Gastrocnemius medialis (tissue), 4 donors: ENCODE results near the gene ZACN. TPM values are rescaled to one million over a fixed set of nuclear protein-coding genes. Genes with fewer than 3 reads are reported as not detected.
"Not testable (repeated sequence)": the region's sequence is repeated elsewhere in the genome, so short reads cannot be mapped to it uniquely, and the experiment has no call there.

Source experiments
- ATAC-seq, 2 donors: fragments of 150-250 bp; one replicate each; pipeline ENCODE4 v1.9.1; 2016
- DNase-seq, 2 donors: peaks; one replicate each; pipeline ENCODE4 v3.0.0-alpha.2; 2019
- H3K27ac ChIP-seq, 4 donors: fragments of 200-600 bp; sonication (generic); 1 replicate in 1 of 4; 2 replicates in 3 of 4; pipeline ENCODE4 v1.5.1; 2016 to 2018; ENCODE audit warnings: mild to moderate bottlenecking in 2 of 4, moderate library complexity in 1 of 4
- H3K27me3 ChIP-seq, 3 donors: fragments of 200-600 bp; sonication (generic) in 2 of 3; 1 replicate in 1 of 3; 2 replicates in 2 of 3; pipeline versions ENCODE4 v1.5.1 to v1.6.0; 2016 to 2019; ENCODE audit warnings: mild to moderate bottlenecking in 1 of 3, moderate library complexity in 1 of 3
- H3K36me3 ChIP-seq, 2 donors: fragments of 200-600 bp; sonication (generic) in 1 of 2; one replicate each; pipeline ENCODE4 v1.5.1; 2017 to 2018
- H3K4me1 ChIP-seq, 2 donors: fragments of 200-600 bp; sonication (generic) in 1 of 2; one replicate each; pipeline ENCODE4 v1.5.1; 2016 to 2017; ENCODE audit warnings: mild to moderate bottlenecking in 2 of 2
- H3K4me3 ChIP-seq, 4 donors: fragments of 200-600 bp; sonication (generic) in 3 of 4; 1 replicate in 1 of 4; 2 replicates in 3 of 4; pipeline ENCODE4 v1.5.1; 2016 to 2019; ENCODE audit warnings: mild to moderate bottlenecking in 2 of 4
- H3K9me3 ChIP-seq, 3 donors: fragments of 200-600 bp; sonication (generic) in 2 of 3; 1 replicate in 1 of 3; 2 replicates in 2 of 3; pipeline ENCODE4 v1.5.1; 2016 to 2019
- CTCF ChIP-seq, 5 experiments: fragments of 450-650 bp in 3 of 5; fragments of 200-600 bp in 2 of 5; sonication (generic) in 2 of 5; IDR thresholded peaks in 4 of 5; conservative IDR thresholded peaks in 1 of 5; 1 replicate in 4 of 5; 2 replicates in 1 of 5; pipeline ENCODE4 v1.5.1; 2016 to 2019; ENCODE audit warnings: antibody characterized with exemption in 5 of 5, mild to moderate bottlenecking in 3 of 5, moderate library complexity in 3 of 5
- POLR2A ChIP-seq, 2 donors: fragments of 450-650 bp; IDR thresholded peaks; one replicate each; pipeline ENCODE4 v1.6.1; 2017; ENCODE audit warnings: antibody characterized with exemption in 2 of 2, mild to moderate bottlenecking in 2 of 2, moderate library complexity in 2 of 2
- in situ Hi-C, 4 donors: fragments of 200-750 bp; cut with MboI; loops; one replicate each; pipeline versions ENCODE4 v1.15.0 to v1.8.0; 2017; ENCODE audit warnings: low sequenced_read_pairs in 4 of 4
- intact Hi-C: fragments of 100-400 bp; cut with DNase I; formaldehyde crosslinking; loops from one replicate; pipeline ENCODE4 v1.15.1; 2023; ENCODE audit warnings: low total_unique reads
- total RNA-seq, 4 donors: library from RNA; depleted of rRNA; stranded (reverse); fragments of >200 nt; gene quantifications; one replicate each; pipeline versions ENCODE4 v1.1.0 to v1.2.3, GENCODE V29; 2016

Gene ZACN
- total RNA-seq, 4 donors from 2014 or later = not detected

DNA sequence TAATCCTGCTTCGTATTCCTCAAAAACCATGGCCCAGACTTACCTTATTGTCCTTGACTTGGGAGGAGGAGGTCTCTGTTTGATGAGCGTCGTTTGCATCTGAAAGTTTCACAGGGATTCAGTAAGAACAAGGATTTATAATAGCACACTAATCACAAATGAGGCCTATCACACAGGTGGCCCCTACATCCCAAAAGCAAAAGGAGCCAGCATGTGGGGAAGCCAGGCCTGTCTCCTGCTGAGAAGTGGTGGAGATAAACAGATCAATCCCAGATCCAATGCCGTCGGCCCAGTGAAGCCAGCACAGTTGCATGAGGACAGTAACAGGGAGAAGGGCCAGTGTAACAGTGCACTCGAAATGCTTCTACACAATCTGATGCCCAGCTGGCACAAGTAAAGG is 38.6 kb upstream of the ZACN start:
- Histone ChIP-seq H3K27me3 (no peaks in the 10 kb centered on the region), H3K36me3 (peaks cover 6 to 77% of the 10 kb centered on the region in 2 donors), H3K9me3 (no peaks in the 10 kb centered on the region), H3K27ac (no peak overlapping the region), H3K4me3 (no peak overlapping the region), H3K4me1 (no peaks in the 10 kb centered on the region)
- no peak for TF ChIP-seq CTCF (IDR thresholded peaks at IDR 0.05 in 4 of 5, conservative IDR thresholded peaks at IDR 0.05 in 1 of 5)
- ATAC-seq = no peak
- in situ Hi-C loops (no loop called here), intact Hi-C loops (no loop called here)
- no peak for DNase-seq

- H3K9me3 ChIP-seq, DNase-seq, ATAC-seq, H3K4me1 ChIP-seq, intact Hi-C loops, H3K4me3 ChIP-seq, H3K27ac ChIP-seq, H3K27me3 ChIP-seq, in situ Hi-C loops: not testable (repeated sequence)
- peaks cover 6 to 100% of the 10 kb centered on the region in 2 donors for H3K36me3 ChIP-seq
Observed at GRCh38 chr17:76042868-76043267, 36.1 kb upstream of the ZACN start.

DNA sequence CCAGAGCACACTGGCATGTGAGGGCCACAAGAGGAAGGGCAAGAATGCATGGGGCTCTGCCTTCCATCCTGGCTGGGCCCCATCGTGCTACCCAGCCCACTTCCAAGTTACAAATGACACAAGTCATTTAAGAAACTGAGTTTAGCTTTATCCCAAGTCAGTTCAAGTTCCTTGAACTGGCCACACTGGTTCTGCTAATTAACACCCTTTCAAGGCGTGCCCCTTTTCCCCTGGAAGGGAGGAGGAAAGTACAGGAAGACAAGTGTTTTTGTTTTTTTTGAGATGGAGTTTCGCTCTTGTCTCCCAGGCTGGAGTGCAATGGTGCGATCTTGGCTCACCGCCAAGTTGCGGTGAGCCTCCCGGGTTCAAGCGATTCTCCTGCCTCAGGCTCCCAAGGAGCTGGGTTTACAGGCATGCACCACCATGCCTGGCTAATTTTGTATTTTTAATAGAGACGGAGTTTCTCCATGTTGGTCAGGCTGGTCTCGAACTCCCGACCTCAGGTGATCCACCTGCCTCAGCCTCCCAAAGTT is 34.4 kb upstream of the ZACN start:
- intact Hi-C loops, ATAC-seq, DNase-seq, H3K4me1 ChIP-seq, H3K27me3 ChIP-seq, H3K27ac ChIP-seq, H3K9me3 ChIP-seq, in situ Hi-C loops, H3K4me3 ChIP-seq: not testable (repeated sequence)
- peaks cover 6 to 100% of the 10 kb centered on the region in 2 donors for H3K36me3 ChIP-seq

- Histone ChIP-seq H3K36me3 (peaks cover 3 to 98% of the 10 kb centered on the region in 2 donors), H3K27me3 (no peaks in the 10 kb centered on the region), H3K27ac (no peak overlapping the region), H3K4me1 (peaks cover 0 to 4% of the 10 kb centered on the region in 2 donors), H3K4me3 (no peak overlapping the region), H3K9me3 (no peaks in the 10 kb centered on the region)
- TF ChIP-seq CTCF (IDR thresholded peaks at IDR 0.05 in 4 of 5, conservative IDR thresholded peaks at IDR 0.05 in 1 of 5) (no peak), POLR2A (IDR thresholded peaks at IDR 0.05) (no peak)
- no peak for ATAC-seq
- in situ Hi-C loops (no loop called here), intact Hi-C loops (no loop called here)
- DNase-seq = no peak
Observed at GRCh38 chr17:76046064-76046463, 32.9 kb upstream of the ZACN start.

DNA sequence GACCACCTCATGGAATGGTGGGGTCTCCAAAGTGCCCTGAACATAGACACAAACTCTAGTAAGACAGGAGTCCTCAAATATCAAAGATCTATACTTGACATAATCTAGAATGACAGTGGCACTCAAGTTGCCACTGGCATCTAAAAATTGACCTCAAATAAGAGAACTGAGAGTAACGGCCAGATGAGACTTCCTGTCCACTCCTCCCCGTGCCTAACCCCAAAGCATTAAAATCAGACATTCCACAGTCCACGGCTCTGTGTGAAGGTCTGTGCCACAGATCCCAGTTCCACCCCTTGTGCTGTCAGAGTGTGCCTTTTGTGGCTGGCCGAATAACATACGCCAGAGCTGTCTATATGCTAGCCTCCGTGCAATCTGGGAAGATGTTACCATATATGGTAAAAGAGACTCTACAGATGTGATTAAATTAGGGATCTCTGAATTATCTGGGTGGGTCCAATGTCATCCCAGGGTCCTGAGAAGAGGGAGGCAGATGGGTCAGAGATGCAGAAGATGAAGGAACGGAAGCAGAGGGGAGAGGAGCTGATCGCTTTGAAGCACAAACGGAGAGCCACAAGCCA is 30.9 kb upstream of the ZACN start:
- H3K27me3 ChIP-seq = no peaks in the 10 kb centered on the region
- DNase-seq = no peak
- H3K4me3 ChIP-seq = no peak overlapping the region
- no peak for ATAC-seq
- intact Hi-C loops = no loop called here
- in situ Hi-C loops = no loop called here
- H3K4me1 ChIP-seq = peaks cover 0 to 5% of the 10 kb centered on the region in 2 donors
- no peak for TF ChIP-seq CTCF (IDR thresholded peaks at IDR 0.05 in 4 of 5, conservative IDR thresholded peaks at IDR 0.05 in 1 of 5)
- TF ChIP-seq POLR2A (IDR thresholded peaks at IDR 0.05) = no peak
- H3K36me3 ChIP-seq = peaks cover 3 to 82% of the 10 kb centered on the region in 2 donors
- no peak overlapping the region for H3K27ac ChIP-seq
- no peaks in the 10 kb centered on the region for H3K9me3 ChIP-seq

DNA sequence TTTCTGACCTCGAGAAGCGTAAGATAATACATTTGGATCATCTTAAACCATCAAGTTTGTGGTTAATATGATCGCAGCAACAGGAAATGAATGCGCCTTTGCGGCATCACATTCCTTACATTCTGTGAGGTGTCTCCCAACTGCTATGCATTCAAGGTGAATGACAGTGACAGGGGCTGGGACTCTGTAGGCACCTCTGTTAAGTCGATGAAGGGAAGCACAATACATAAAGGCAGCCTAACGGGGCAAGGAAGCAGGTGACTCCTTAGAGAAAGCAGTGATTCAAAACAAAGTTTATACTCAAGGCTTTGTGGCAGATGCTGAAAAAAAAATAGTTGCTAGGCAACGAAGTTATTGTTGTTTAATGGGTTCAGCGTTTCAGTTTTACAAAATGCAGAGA is 30.3 kb upstream of the ZACN start:
- H3K4me1 ChIP-seq = peaks cover 0 to 5% of the 10 kb centered on the region in 2 donors
- in situ Hi-C loops = no loop called here
- H3K27ac ChIP-seq = no peak overlapping the region
- TF ChIP-seq CTCF (IDR thresholded peaks at IDR 0.05 in 4 of 5, conservative IDR thresholded peaks at IDR 0.05 in 1 of 5) (no peak), POLR2A (IDR thresholded peaks at IDR 0.05) (no peak)
- H3K36me3 ChIP-seq = peaks cover 3 to 81% of the 10 kb centered on the region in 2 donors
- H3K27me3 ChIP-seq = no peaks in the 10 kb centered on the region
- ATAC-seq = no peak
- no peaks in the 10 kb centered on the region for H3K9me3 ChIP-seq
- DNase-seq = no peak
- H3K4me3 ChIP-seq = no peak overlapping the region
- intact Hi-C loops = no loop called here
